Natural killer cell (primary cell): Measurements from ENCODE around the gene MYZAP. TPM values are rescaled to one million over a fixed set of nuclear protein-coding genes. Genes with fewer than 3 reads are reported as not detected.

Experiments
- ATAC-seq, 3 donors: fragments of 150-1000 bp in 2 of 3; fragments of 200-7000 bp in 1 of 3; cut with Tn5 transposase; 1 replicate in 1 of 3; 2 replicates in 2 of 3; pipeline ENCODE4 v1.10.0; 2021; ENCODE audit warnings: mild to moderate bottlenecking in 2 of 3, moderate library complexity in 2 of 3
- DNase-seq, 2 donors: peaks; one replicate each; pipeline versions ENCODE4 v3.0.0 to v3.0.0-alpha.2; 2013 to 2021; ENCODE audit warnings: mixed read lengths in 1 of 2
- H3K27ac ChIP-seq: one replicate; pipeline ENCODE4 v1.5.1; 2013; ENCODE audit warnings: mild to moderate bottlenecking, low read length
- H3K27me3 ChIP-seq: one replicate; pipeline ENCODE4 v1.6.1; 2013; ENCODE audit warnings: low read length; ENCODE audit not compliant: control insufficient read depth, insufficient read depth
- H3K36me3 ChIP-seq: one replicate; pipeline ENCODE4 v1.6.1; 2013; ENCODE audit warnings: low read length; ENCODE audit not compliant: control insufficient read depth, insufficient read depth
- H3K4me1 ChIP-seq: one replicate; pipeline ENCODE4 v1.6.1; 2013; ENCODE audit warnings: low read length; ENCODE audit not compliant: control insufficient read depth, insufficient read depth
- H3K4me3 ChIP-seq: one replicate; pipeline ENCODE4 v1.5.1; 2013; ENCODE audit warnings: low read length
- H3K9me3 ChIP-seq: one replicate; pipeline ENCODE4 v1.6.1; 2013; ENCODE audit warnings: low read length; ENCODE audit not compliant: control insufficient read depth, insufficient read depth
- H3K27ac Mint-ChIP-seq, 2 donors: one replicate each; pipeline ENCODE4 v1.8.0; 2022; ENCODE audit warnings: mild to moderate bottlenecking in 2 of 2, mixed read lengths in 2 of 2, moderate library complexity in 1 of 2
- H3K27me3 Mint-ChIP-seq, 2 donors: one replicate each; pipeline ENCODE4 v1.8.0; 2022; ENCODE audit warnings: low read depth in 2 of 2, mixed read lengths in 2 of 2
- H3K36me3 Mint-ChIP-seq: one replicate; pipeline ENCODE4 v1.8.0; 2022; ENCODE audit warnings: mixed read lengths
- H3K4me1 Mint-ChIP-seq, 2 donors: one replicate each; pipeline ENCODE4 v1.8.0; 2022; ENCODE audit warnings: mixed read lengths in 2 of 2
- H3K4me3 Mint-ChIP-seq: one replicate; pipeline ENCODE4 v1.8.0; 2022; ENCODE audit warnings: mild to moderate bottlenecking, moderate library complexity, mixed read lengths
- H3K9me3 Mint-ChIP-seq, 2 donors: one replicate each; pipeline ENCODE4 v1.8.0; 2022; ENCODE audit warnings: mixed read lengths in 2 of 2
- CTCF ChIP-seq: fragments of 200-600 bp; IDR thresholded peaks from one replicate; pipeline ENCODE4 v1.8.0; 2022; ENCODE audit warnings: antibody characterized with exemption
- WGBS: methylation state at CpG from one replicate; pipeline ENCODE4 v1.1.7; 2013; ENCODE audit warnings: missing lambda C conversion rate; ENCODE audit not compliant: insufficient coverage; 5-methylcytosine and 5-hydroxymethylcytosine counted together
- intact Hi-C: fragments of 100-400 bp; cut with micrococcal nuclease; formaldehyde crosslinking; loops from one replicate; pipeline ENCODE4 v1.14.2; 2022
- total RNA-seq, 4 donors: library from RNA; stranded (reverse); fragments of 120-200 nt in 1 of 4; gene quantifications; one replicate each; pipeline versions ENCODE4 v1.2.3 to v1.2.4, GENCODE V29; 2013 to 2022

MYZAP gene
- total RNA-seq, 3 donors from 2014 or later (not counting 1 experiment from before 2014, with no cell fraction given) = not detected

GRCh38 chr15:57626713-57627440, 35.2 kb downstream of the MYZAP start:
- peaks cover 7 to 23% of the 10 kb centered on the region in 2 donors for H3K27me3 Mint-ChIP-seq
- DNase-seq (no peak), ATAC-seq (no peak)
- no peaks in the 10 kb centered on the region for H3K27me3 ChIP-seq
- intact Hi-C loops = no loop called here
- no peak for TF ChIP-seq CTCF
- H3K4me1 Mint-ChIP-seq = no peaks in the 10 kb centered on the region
- 33% methylated on average over 7 of the region's 8 CpGs for WGBS
- no peak overlapping the region for H3K4me3 ChIP-seq
- no peaks in the 10 kb centered on the region for H3K36me3 Mint-ChIP-seq
- H3K4me3 Mint-ChIP-seq = no peak overlapping the region
- no peaks in the 10 kb centered on the region for H3K4me1 ChIP-seq
- H3K9me3 ChIP-seq = no peaks in the 10 kb centered on the region
- H3K27ac Mint-ChIP-seq = no peak overlapping the region
- H3K27ac ChIP-seq = no peak overlapping the region
- no peaks in the 10 kb centered on the region for H3K9me3 Mint-ChIP-seq
- no peaks in the 10 kb centered on the region for H3K36me3 ChIP-seq

GRCh38 chr15:57631386-57632110, 39.8 kb downstream of the MYZAP start:
- H3K4me1 ChIP-seq = no peaks in the 10 kb centered on the region
- no peak overlapping the region for H3K4me3 ChIP-seq
- Mint-ChIP-seq H3K27me3 (peaks cover 7 to 14% of the 10 kb centered on the region in 2 donors), H3K27ac (no peak overlapping the region), H3K4me1 (no peaks in the 10 kb centered on the region), H3K36me3 (no peaks in the 10 kb centered on the region), H3K4me3 (no peak overlapping the region), H3K9me3 (no peaks in the 10 kb centered on the region)
- TF ChIP-seq CTCF = no peak
- no peak overlapping the region for H3K27ac ChIP-seq
- intact Hi-C loops = no loop called here
- DNase-seq (no peak), ATAC-seq (no peak)
- no peaks in the 10 kb centered on the region for H3K27me3 ChIP-seq
- WGBS = 93% methylated on average over 5 of the region's 5 CpGs
- H3K36me3 ChIP-seq = no peaks in the 10 kb centered on the region
- H3K9me3 ChIP-seq = no peaks in the 10 kb centered on the region

- Mint-ChIP-seq H3K36me3 (no peaks in the 10 kb centered on the region), H3K4me3 (no peak overlapping the region), H3K27me3 (peaks cover 8 to 9% of the 10 kb centered on the region in 2 donors), H3K27ac (no peak overlapping the region), H3K4me1 (no peaks in the 10 kb centered on the region), H3K9me3 (no peaks in the 10 kb centered on the region)
- intact Hi-C loops = no loop called here
- Histone ChIP-seq H3K27me3 (no peaks in the 10 kb centered on the region), H3K27ac (no peak overlapping the region), H3K4me1 (no peaks in the 10 kb centered on the region), H3K36me3 (no peaks in the 10 kb centered on the region), H3K4me3 (no peak overlapping the region), H3K9me3 (no peaks in the 10 kb centered on the region)
- no peak for TF ChIP-seq CTCF
- 91% methylated on average over 5 of the region's 5 CpGs for WGBS
- ATAC-seq (no peak), DNase-seq (no peak)
Measured at GRCh38 chr15:57634290-57634689, 42.6 kb downstream of the MYZAP start.
